Glutamatergic neuron (in vitro differentiated cells): ENCODE measurements around the gene RPA4. TPM values are rescaled to one million over a fixed set of nuclear protein-coding genes. Genes with fewer than 3 reads are reported as not detected.

Source experiments
- DNase-seq: peaks from one replicate; pipeline ENCODE4 v3.0.0; 2022
- H3K27ac Mint-ChIP-seq: one replicate; pipeline ENCODE4 v1.8.0; 2020; ENCODE audit warnings: mild to moderate bottlenecking, mixed read lengths, inconsistent platforms; ENCODE audit not compliant: unreplicated experiment
- H3K27me3 Mint-ChIP-seq: one replicate; pipeline ENCODE4 v1.8.0; 2020; ENCODE audit warnings: mild to moderate bottlenecking, moderate library complexity, mixed read lengths, inconsistent platforms; ENCODE audit not compliant: unreplicated experiment
- H3K36me3 Mint-ChIP-seq: one replicate; pipeline ENCODE4 v1.8.0; 2020; ENCODE audit warnings: mild to moderate bottlenecking, mixed read lengths, inconsistent platforms; ENCODE audit not compliant: unreplicated experiment
- H3K4me1 Mint-ChIP-seq: one replicate; pipeline ENCODE4 v1.8.0; 2020; ENCODE audit warnings: mild to moderate bottlenecking, low read depth, mixed read lengths, inconsistent platforms; ENCODE audit not compliant: unreplicated experiment
- H3K4me3 Mint-ChIP-seq: one replicate; pipeline ENCODE4 v1.8.0; 2020; ENCODE audit warnings: mild to moderate bottlenecking, mixed read lengths, inconsistent platforms; ENCODE audit not compliant: unreplicated experiment
- H3K9me3 Mint-ChIP-seq: one replicate; pipeline ENCODE4 v1.8.0; 2020; ENCODE audit warnings: mild to moderate bottlenecking, moderate library complexity, mixed read lengths, inconsistent platforms; ENCODE audit not compliant: unreplicated experiment
- total RNA-seq: library from RNA; stranded (reverse); fragmentation: NEBNext Ultra II Directional; extraction: Animal tissue kit (Norgen Biotek cat#: 25700); gene quantifications from one replicate; pipeline ENCODE4 v1.2.1, GENCODE V29; 2021; ENCODE audit not compliant: unreplicated experiment
- TF ChIP-seq, protein P1 (sequence below): fragments of 200-600 bp; sonication (generic); IDR thresholded peaks from one replicate; pipeline ENCODE4 v1.5.0; 2021; ENCODE audit not compliant: partially characterized antibody, unreplicated experiment

Gene RPA4
- total RNA-seq, 1 donor from 2014 or later: not detected

DNA sequence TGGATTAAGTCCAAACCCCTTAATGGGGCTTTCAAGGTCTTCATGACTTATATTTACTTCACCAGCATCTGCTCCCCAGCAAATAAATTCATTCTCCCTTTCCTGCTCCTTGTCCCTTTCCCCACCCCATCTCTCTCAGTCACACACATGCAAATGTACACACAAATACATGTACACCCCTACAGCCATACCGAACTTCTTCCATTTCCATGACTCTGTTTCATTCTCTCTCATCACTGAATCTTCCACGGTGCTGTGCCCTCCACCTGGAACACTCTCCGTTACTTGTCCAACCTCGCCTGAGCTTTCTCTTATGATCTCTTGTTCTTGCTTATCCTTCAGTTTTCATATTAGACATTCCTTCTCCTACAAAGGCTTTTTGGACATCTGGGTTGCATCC is 22.0 kb upstream of the RPA4 start:
- H3K9me3 Mint-ChIP-seq: no peaks in the 10 kb centered on the region
- H3K27ac Mint-ChIP-seq: no peak overlapping the region
- DNase-seq: no peak
- H3K4me1 Mint-ChIP-seq: no peaks in the 10 kb centered on the region
- no peaks in the 10 kb centered on the region for H3K36me3 Mint-ChIP-seq
- no peak overlapping the region for H3K4me3 Mint-ChIP-seq
- H3K27me3 Mint-ChIP-seq: peaks cover 2% of the 10 kb centered on the region
- TF ChIP-seq, protein P1, sequence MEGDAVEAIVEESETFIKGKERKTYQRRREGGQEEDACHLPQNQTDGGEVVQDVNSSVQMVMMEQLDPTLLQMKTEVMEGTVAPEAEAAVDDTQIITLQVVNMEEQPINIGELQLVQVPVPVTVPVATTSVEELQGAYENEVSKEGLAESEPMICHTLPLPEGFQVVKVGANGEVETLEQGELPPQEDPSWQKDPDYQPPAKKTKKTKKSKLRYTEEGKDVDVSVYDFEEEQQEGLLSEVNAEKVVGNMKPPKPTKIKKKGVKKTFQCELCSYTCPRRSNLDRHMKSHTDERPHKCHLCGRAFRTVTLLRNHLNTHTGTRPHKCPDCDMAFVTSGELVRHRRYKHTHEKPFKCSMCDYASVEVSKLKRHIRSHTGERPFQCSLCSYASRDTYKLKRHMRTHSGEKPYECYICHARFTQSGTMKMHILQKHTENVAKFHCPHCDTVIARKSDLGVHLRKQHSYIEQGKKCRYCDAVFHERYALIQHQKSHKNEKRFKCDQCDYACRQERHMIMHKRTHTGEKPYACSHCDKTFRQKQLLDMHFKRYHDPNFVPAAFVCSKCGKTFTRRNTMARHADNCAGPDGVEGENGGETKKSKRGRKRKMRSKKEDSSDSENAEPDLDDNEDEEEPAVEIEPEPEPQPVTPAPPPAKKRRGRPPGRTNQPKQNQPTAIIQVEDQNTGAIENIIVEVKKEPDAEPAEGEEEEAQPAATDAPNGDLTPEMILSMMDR: no peak

DNA sequence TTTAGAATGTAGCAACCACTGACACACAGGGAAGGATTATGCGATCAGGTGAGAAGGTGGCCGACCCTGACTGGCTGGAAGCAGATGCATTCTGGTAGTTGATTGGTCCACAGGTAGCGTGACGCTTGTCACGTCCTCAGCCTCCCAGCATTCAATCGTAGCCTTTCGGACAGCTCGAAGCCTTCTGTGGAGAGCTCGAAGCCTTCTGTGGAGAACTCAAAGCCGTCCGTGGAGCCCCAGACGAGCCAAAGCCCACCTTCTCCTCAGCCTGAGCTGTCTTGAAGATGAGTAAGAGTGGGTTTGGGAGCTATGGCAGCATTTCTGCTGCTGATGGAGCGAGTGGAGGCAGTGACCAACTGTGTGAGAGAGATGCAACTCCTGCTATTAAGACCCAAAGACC is 319 bp downstream of the RPA4 start:
- H3K36me3 Mint-ChIP-seq: no peaks in the 10 kb centered on the region
- DNase-seq: no peak
- no peaks in the 10 kb centered on the region for H3K9me3 Mint-ChIP-seq

DNA sequence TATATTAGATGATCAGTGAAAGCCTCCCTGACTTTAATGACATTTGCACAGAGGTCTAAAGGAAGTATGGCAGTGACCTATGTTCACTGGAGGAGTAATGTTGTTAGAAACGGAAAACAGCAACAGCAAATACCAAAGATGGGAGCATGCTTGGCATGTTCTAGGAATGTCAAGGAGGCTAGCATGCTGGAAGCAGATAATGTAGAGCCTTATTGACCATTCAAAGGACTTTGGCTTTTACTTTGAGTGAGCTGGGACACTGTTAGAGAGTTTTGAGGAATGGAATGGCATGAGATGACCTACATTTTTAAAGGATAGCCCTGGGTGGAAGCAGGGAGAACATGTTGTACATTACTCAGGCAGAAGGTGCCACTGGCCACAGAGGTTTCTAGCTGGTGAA is 6.0 kb downstream of the RPA4 start:
- Mint-ChIP-seq H3K27me3 (no peaks in the 10 kb centered on the region), H3K4me3 (no peak overlapping the region), H3K27ac (no peak overlapping the region), H3K4me1 (no peaks in the 10 kb centered on the region), H3K36me3 (no peaks in the 10 kb centered on the region), H3K9me3 (no peaks in the 10 kb centered on the region)
- TF ChIP-seq, protein P1: no peak
- DNase-seq: no peak

More for the DNA sequence above, 319 bp downstream of the RPA4 start:
- TF ChIP-seq, protein P1: no peak
- Mint-ChIP-seq H3K4me1 (no peaks in the 10 kb centered on the region), H3K27me3 (no peaks in the 10 kb centered on the region), H3K4me3 (no peak overlapping the region), H3K27ac (no peak overlapping the region)

DNA sequence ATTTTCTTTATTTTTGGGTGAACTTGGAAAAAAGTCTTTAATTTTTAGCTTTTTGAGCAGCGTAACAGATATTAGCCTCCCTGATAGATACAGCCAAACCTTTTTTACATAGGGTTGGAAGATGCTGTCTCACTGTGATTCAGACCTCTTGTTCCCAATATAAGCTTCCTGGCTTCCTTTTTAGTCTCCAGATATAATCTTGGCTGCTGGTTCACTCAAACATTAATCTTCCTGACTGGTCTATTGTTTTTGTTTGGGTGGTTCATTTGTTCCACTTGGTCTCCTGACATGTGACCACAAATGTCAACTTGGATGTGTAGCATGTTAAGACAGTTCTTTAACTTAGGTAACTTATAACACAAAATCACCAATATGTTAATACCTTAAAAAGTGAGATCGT is 23.0 kb downstream of the RPA4 start:
- no peak overlapping the region for H3K4me3 Mint-ChIP-seq
- TF ChIP-seq, protein P1: no peak
- H3K36me3 Mint-ChIP-seq: no peaks in the 10 kb centered on the region
- no peak overlapping the region for H3K27ac Mint-ChIP-seq
- H3K27me3 Mint-ChIP-seq: peaks cover 2% of the 10 kb centered on the region
- H3K9me3 Mint-ChIP-seq: peaks cover 1% of the 10 kb centered on the region
- H3K4me1 Mint-ChIP-seq: no peaks in the 10 kb centered on the region
- DNase-seq: no peak

DNA sequence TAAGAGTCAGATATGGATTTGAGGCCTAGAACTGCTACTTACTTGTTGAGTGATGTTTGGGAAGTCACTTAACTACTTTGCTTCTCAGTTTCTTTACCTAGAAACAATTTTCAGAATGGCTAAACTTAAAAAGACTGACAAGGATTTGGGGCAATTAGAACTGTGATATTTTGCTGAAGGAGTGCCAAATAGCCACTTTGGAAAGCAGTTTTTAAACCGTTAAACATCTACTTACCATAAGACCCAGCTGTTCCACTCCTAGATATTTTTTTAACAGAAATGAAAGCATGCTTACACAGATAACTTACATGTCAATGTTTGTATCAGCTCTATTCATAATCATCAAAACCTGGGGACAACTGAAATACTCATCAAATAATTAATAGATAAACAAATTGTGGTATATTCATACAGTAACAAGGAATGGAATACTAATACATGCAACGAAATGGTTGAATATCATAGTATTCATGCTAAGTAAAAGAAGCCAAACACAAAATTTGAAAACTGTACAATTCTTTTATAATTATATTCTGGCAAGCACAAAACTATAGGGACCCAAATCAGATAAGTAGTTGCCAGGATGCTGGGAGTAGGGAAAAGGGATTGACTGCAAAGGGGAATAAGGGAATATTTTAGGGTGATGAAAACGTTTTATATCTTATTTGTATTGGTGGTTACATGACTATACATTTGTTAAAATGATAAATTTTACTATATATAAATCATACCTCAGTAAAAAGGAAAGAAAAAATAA is 24.0 kb downstream of the RPA4 start:
- no peak overlapping the region for H3K4me3 Mint-ChIP-seq
- TF ChIP-seq, protein P1: no peak
- no peaks in the 10 kb centered on the region for H3K36me3 Mint-ChIP-seq
- no peak for DNase-seq
- peaks cover 1% of the 10 kb centered on the region for H3K9me3 Mint-ChIP-seq
- no peaks in the 10 kb centered on the region for H3K4me1 Mint-ChIP-seq
- peaks cover 2% of the 10 kb centered on the region for H3K27me3 Mint-ChIP-seq
- no peak overlapping the region for H3K27ac Mint-ChIP-seq
